H1 (cell line): ENCODE measurements around the gene MGARP. TPM values are rescaled to one million over a fixed set of nuclear protein-coding genes. Genes with fewer than 3 reads are reported as not detected.

Experiments used
- CTCF ChIA-PET: fragments of 300-600 bp; sonication (Branson Sonifier 250); formaldehyde crosslinking; loops from one replicate; lab custom pipeline; 2021; ENCODE audit not compliant: partially characterized antibody; lab: Charles Lee
- POLR2A ChIA-PET: fragments of 300-600 bp; sonication (Branson Sonifier 250); formaldehyde crosslinking; loops from one replicate; lab custom pipeline; 2021; ENCODE audit warnings: inconsistent platforms; ENCODE audit not compliant: partially characterized antibody; lab: Charles Lee
- DNase-seq, 2 experiments: peaks; one replicate each; pipeline versions ENCODE4 v3.0.0 to v3.0.0-alpha.2; 2010 to 2022; ENCODE audit warnings: low spot score in 2 of 2, low read depth in 1 of 2, mixed read lengths in 1 of 2
- FAIRE-seq: peaks from 2 replicates; lab custom pipeline; 2011; peaks lifted over from hg19 to GRCh38; lab: Jason Lieb, UNC
- H2AFZ ChIP-seq: 2 replicates; pipeline ENCODE4 v1.8.1; 2012; ENCODE audit warnings: low read length, inconsistent platforms
- H2AK5ac ChIP-seq: 2 replicates; pipeline ENCODE4 v1.6.1; 2013; ENCODE audit warnings: low read depth, low read length
- H2BK120ac ChIP-seq: replicated peaks from 2 replicates; pipeline ENCODE3; 2013; ENCODE audit warnings: low read depth, low read length, inconsistent platforms
- H2BK12ac ChIP-seq: 2 replicates; pipeline ENCODE4 v1.6.1; 2013; ENCODE audit warnings: low read depth, low read length
- H2BK15ac ChIP-seq: 2 replicates; pipeline ENCODE4 v1.6.1; 2013; ENCODE audit warnings: low read length
- H2BK20ac ChIP-seq: 2 replicates; pipeline ENCODE4 v1.6.1; 2013; ENCODE audit warnings: low read length
- H2BK5ac ChIP-seq: 2 replicates; pipeline ENCODE4 v1.6.1; 2013; ENCODE audit warnings: low read depth, low read length
- H3K14ac ChIP-seq: 2 replicates; pipeline ENCODE4 v1.6.1; 2013; ENCODE audit warnings: inconsistent platforms; ENCODE audit not compliant: insufficient read length
- H3K18ac ChIP-seq: 2 replicates; pipeline ENCODE4 v1.6.1; 2013; ENCODE audit warnings: low read length; ENCODE audit errors: extremely low read depth
- H3K23ac ChIP-seq: 2 replicates; pipeline ENCODE4 v1.6.1; 2013; ENCODE audit warnings: inconsistent platforms; ENCODE audit not compliant: insufficient read length
- H3K23me2 ChIP-seq: 2 replicates; pipeline ENCODE4 v1.6.1; 2013; ENCODE audit warnings: low read depth, low read length
- H3K27ac ChIP-seq: 2 replicates; pipeline ENCODE4 v1.6.1; 2011; ENCODE audit warnings: low read depth, low read length, inconsistent platforms
- H3K27me3 ChIP-seq, 4 experiments: replicated peaks in 1 of 4; 1 replicate in 1 of 4; 2 replicates in 3 of 4; pipeline versions ENCODE4 v1.6.1 to v1.8.1; 2011 to 2013; ENCODE audit warnings: low read length in 3 of 4, mild to moderate bottlenecking in 3 of 4, inconsistent platforms in 2 of 4, mixed read lengths in 2 of 4, moderate library complexity in 1 of 4; ENCODE audit not compliant: control insufficient read depth in 3 of 4, insufficient read depth in 3 of 4; ENCODE audit errors: extremely low read depth in 1 of 4
- H3K36me3 ChIP-seq, 4 experiments: 2 replicates each; pipeline versions ENCODE4 v1.6.1 to v1.8.1; 2011 to 2013; ENCODE audit warnings: mild to moderate bottlenecking in 4 of 4, low read length in 3 of 4, moderate library complexity in 2 of 4, control low read depth in 1 of 4, inconsistent platforms in 1 of 4; ENCODE audit not compliant: insufficient read depth in 4 of 4, control insufficient read depth in 2 of 4
- H3K4ac ChIP-seq: replicated peaks from 2 replicates; pipeline ENCODE3; 2013; ENCODE audit warnings: low read length, low read depth, mixed read lengths, inconsistent platforms; ENCODE audit not compliant: insufficient read length
- H3K4me1 ChIP-seq, 4 experiments: replicated peaks in 1 of 4; 1 replicate in 1 of 4; 2 replicates in 3 of 4; pipeline versions ENCODE4 v1.6.1 to v1.8.1; 2011 to 2013; ENCODE audit warnings: low read length in 3 of 4, inconsistent platforms in 2 of 4, mixed read lengths in 1 of 4; ENCODE audit not compliant: insufficient read depth in 4 of 4, control insufficient read depth in 3 of 4
- H3K4me2 ChIP-seq, 2 experiments: 2 replicates each; pipeline versions ENCODE4 v1.6.1 to v1.8.1; 2011 to 2013; ENCODE audit warnings: low read depth in 2 of 2, low read length in 2 of 2, control low read depth in 1 of 2, inconsistent platforms in 1 of 2, mild to moderate bottlenecking in 1 of 2; ENCODE audit not compliant: insufficient read depth in 1 of 2
- H3K4me3 ChIP-seq, 4 experiments: fragments of 200-600, 300-600 bp in 1 of 4; sonication (generic), shearing (Covaris generic), sonication (Bioruptor Twin) in 1 of 4; 2 replicates each; pipeline versions ENCODE4 v1.5.1 to v1.8.1; 2011 to 2016; ENCODE audit warnings: low read length in 4 of 4, low read depth in 3 of 4, control low read depth in 2 of 4, inconsistent platforms in 2 of 4, mild to moderate bottlenecking in 2 of 4, mixed read lengths in 1 of 4, moderate library complexity in 1 of 4; ENCODE audit not compliant: insufficient read depth in 2 of 4; ENCODE audit errors: extremely low read depth in 1 of 4
- H3K56ac ChIP-seq: replicated peaks from 2 replicates; pipeline ENCODE3; 2013; ENCODE audit warnings: low read depth, mild to moderate bottlenecking, mixed read lengths, low read length, inconsistent platforms; ENCODE audit not compliant: insufficient read length
- H3K79me1 ChIP-seq: 2 replicates; pipeline ENCODE4 v1.6.1; 2013; ENCODE audit warnings: low read depth, low read length, control low read depth
- H3K79me2 ChIP-seq, 2 experiments: 2 replicates each; pipeline versions ENCODE4 v1.6.1 to v1.8.1; 2012 to 2013; ENCODE audit warnings: low read length in 2 of 2, mild to moderate bottlenecking in 2 of 2, inconsistent platforms in 1 of 2; ENCODE audit not compliant: insufficient read depth in 2 of 2, control insufficient read depth in 1 of 2
- H3K9ac ChIP-seq, 4 experiments: replicated peaks in 1 of 4; 1 replicate in 1 of 4; 2 replicates in 3 of 4; pipeline versions ENCODE4 v1.6.1 to v1.8.1; 2011 to 2013; ENCODE audit warnings: low read depth in 3 of 4, low read length in 3 of 4, control low read depth in 2 of 4, mild to moderate bottlenecking in 2 of 4, moderate library complexity in 2 of 4, inconsistent platforms in 1 of 4; ENCODE audit errors: extremely low read depth in 1 of 4
- H3K9me3 ChIP-seq, 2 experiments: 2 replicates each; pipeline versions ENCODE4 v1.6.1 to v1.8.1; 2012 to 2013; ENCODE audit warnings: mild to moderate bottlenecking in 2 of 2, moderate library complexity in 2 of 2, control low read depth in 1 of 2, inconsistent platforms in 1 of 2, low read depth in 1 of 2, low read length in 1 of 2, mixed read lengths in 1 of 2; ENCODE audit not compliant: insufficient read depth in 2 of 2
- H4K20me1 ChIP-seq, 2 experiments: replicated peaks in 1 of 2; 2 replicates each; pipeline versions ENCODE3 to v1.8.1; 2011 to 2013; ENCODE audit warnings: inconsistent platforms in 2 of 2, low read length in 2 of 2, mild to moderate bottlenecking in 1 of 2; ENCODE audit not compliant: insufficient read depth in 2 of 2, control insufficient read depth in 1 of 2
- H4K5ac ChIP-seq: 2 replicates; pipeline ENCODE4 v1.6.1; 2013; ENCODE audit warnings: low read length, low read depth, mixed read lengths, inconsistent platforms; ENCODE audit not compliant: insufficient read length
- H4K8ac ChIP-seq: 2 replicates; pipeline ENCODE4 v1.8.0; 2013; ENCODE audit warnings: mild to moderate bottlenecking, moderate library complexity, low read length, inconsistent platforms; ENCODE audit not compliant: insufficient read depth; ENCODE audit errors: extremely low read depth
- H4K91ac ChIP-seq: replicated peaks from 2 replicates; pipeline ENCODE3; 2013; ENCODE audit warnings: low read length, mixed read lengths, inconsistent platforms; ENCODE audit not compliant: insufficient read length
- CBX5 ChIP-seq: fragments of 300-800, 300-1000 bp; sonication (generic); IDR thresholded peaks from 2 replicates; pipeline ENCODE4 v1.7.1; 2016; ENCODE audit warnings: antibody characterized with exemption, low read length, low read depth
- CHD2 ChIP-seq: IDR thresholded peaks from 2 replicates; pipeline ENCODE4 v1.6.1; 2012; ENCODE audit warnings: low read length, improper control_type of control experiment
- CREB1 ChIP-seq: IDR thresholded peaks from 2 replicates; pipeline ENCODE4 v1.6.1; 2012; ENCODE audit warnings: inconsistent platforms
- EGR1 ChIP-seq: IDR thresholded peaks from 2 replicates; pipeline ENCODE4 v1.6.1; 2011; ENCODE audit warnings: low read depth, low read length, borderline replicate concordance
- JUN ChIP-seq: IDR thresholded peaks from 2 replicates; pipeline ENCODE4 v1.6.1; 2011; ENCODE audit warnings: low read depth, mild to moderate bottlenecking, improper control_type of control experiment, low read length
- NANOG ChIP-seq: IDR thresholded peaks from 2 replicates; pipeline ENCODE4 v1.6.1; 2011; ENCODE audit warnings: low read length, low read depth, mild to moderate bottlenecking, inconsistent platforms; ENCODE audit not compliant: insufficient read depth, poor library complexity, severe bottlenecking
- NRF1 ChIP-seq: IDR thresholded peaks from 2 replicates; pipeline ENCODE4 v1.6.1; 2011; ENCODE audit warnings: mild to moderate bottlenecking, low read depth, low read length, improper control_type of control experiment
- SAP30 ChIP-seq: fragments of 300-600 bp; sonication (generic); IDR thresholded peaks from 2 replicates; pipeline ENCODE4 v1.7.1; 2012; ENCODE audit warnings: low read length, moderate library complexity, mild to moderate bottlenecking, inconsistent platforms; ENCODE audit not compliant: insufficient read depth, insufficient replicate concordance
- SIX5 ChIP-seq: IDR thresholded peaks from 2 replicates; pipeline ENCODE4 v1.6.1; 2011; ENCODE audit warnings: mild to moderate bottlenecking, low read depth, low read length
- SP1 ChIP-seq: IDR thresholded peaks from 2 replicates; pipeline ENCODE4 v1.6.1; 2011; ENCODE audit warnings: low read depth, low read length
- SP2 ChIP-seq: IDR thresholded peaks from 2 replicates; pipeline ENCODE4 v1.6.1; 2012; ENCODE audit warnings: mild to moderate bottlenecking, low read length, inconsistent platforms
- TAF7 ChIP-seq: optimal IDR thresholded peaks from 2 replicates; pipeline ENCODE3; 2011; ENCODE audit warnings: low read depth, mild to moderate bottlenecking, inconsistent platforms, low read length, moderate library complexity, borderline replicate concordance
- WGBS, 2 experiments: shearing (Covaris generic) in 1 of 2; methylation state at CpG; one replicate each; pipeline versions ENCODE4 v1.1.6 to v1.1.7; 2013 to 2015; ENCODE audit warnings: low lambda C conversion rate in 2 of 2, mixed read lengths in 2 of 2, inconsistent platforms in 1 of 2, low coverage in 1 of 2, missing lambda C conversion rate in 1 of 2; ENCODE audit not compliant: insufficient replicate concordance in 2 of 2, insufficient coverage in 1 of 2, insufficient read length in 1 of 2; ENCODE audit errors: extremely low coverage in 1 of 2, missing lambda C conversion rate in 1 of 2; 5-methylcytosine and 5-hydroxymethylcytosine counted together
- polyA plus RNA-seq, 7 experiments: library from polyadenylated mRNA; depleted of rRNA in 3 of 7; stranded (reverse) in 5 of 7; unstranded in 2 of 7; fragments of >200 nt in 5 of 7; fragments of 200-250 nt in 2 of 7; gene quantifications; 1 replicate in 5 of 7; 2 replicates in 1 of 7; 4 replicates in 1 of 7; pipeline versions ENCODE4 v1.2.1 to v1.2.3, GENCODE V29; 2011 to 2013; ENCODE audit warnings: missing spikeins in 2 of 7, mixed read lengths in 2 of 7
- total RNA-seq: library from RNA; stranded (reverse); fragmentation: NEBNext Ultra II Directional; extraction: Animal tissue kit (Norgen Biotek cat#: 25700); gene quantifications from 2 replicates; pipeline ENCODE4 v1.2.1, GENCODE V29; 2021
- TF ChIP-seq, protein P1 (sequence below): IDR thresholded peaks from 2 replicates; pipeline ENCODE4 v1.6.1; 2012; ENCODE audit warnings: inconsistent platforms
- TF ChIP-seq, protein P2 (sequence below): IDR thresholded peaks from 2 replicates; pipeline ENCODE4 v1.6.1; 2012; ENCODE audit warnings: inconsistent platforms

MGARP gene
- total and polyA plus RNA-seq, 2 of the 8 experiments (the other 6 are each of a cell fraction or from before 2014, with no cell fraction given): 2.8 to 4.5 TPM

DNA sequence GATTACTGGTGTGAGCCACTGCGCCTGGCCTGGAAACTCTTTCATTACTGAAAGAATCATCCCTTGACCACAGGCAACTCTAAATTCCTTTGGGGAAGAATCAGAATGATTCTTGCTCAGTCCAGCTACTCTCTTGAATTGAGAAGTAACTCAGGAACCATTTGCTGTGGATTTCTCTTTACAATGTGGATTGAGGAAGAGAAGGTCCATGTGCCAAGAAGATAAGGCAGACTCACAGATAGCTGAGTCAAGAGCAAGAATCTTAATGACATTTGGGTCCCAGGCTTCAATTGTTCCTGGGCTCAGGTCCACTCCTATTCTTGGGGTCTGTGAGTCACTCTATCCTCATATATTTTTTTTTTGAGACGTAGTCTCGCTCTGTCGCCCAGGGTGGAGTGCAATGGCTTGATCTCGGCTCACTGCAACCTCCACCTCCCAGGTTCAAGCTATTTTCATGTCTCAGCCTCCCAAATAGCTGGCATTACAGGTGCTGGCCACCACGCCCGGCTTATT, 6.2 kb upstream of the MGARP start:
- no peak overlapping the region for H3K4me2 ChIP-seq
- no peak overlapping the region for H3K18ac ChIP-seq
- CTCF ChIA-PET: interaction anchor here (0.6 to 5.0 kb wide), 8 partner anchors 10 to 244 kb away, joined by 3 to 19 read pairs (median 4); partner anchors contain the start of genes NAA15 and NDUFC1
- H3K36me3 ChIP-seq: peaks cover 0 to 22% (median 3%) of the 10 kb centered on the region in 4 experiments; a peak in 2 of 8 replicates
- H3K23ac ChIP-seq: no peak overlapping the region
- H4K91ac ChIP-seq: no peak overlapping the region
- H3K9ac ChIP-seq: no peak overlapping the region
- H2BK20ac ChIP-seq: no peak overlapping the region
- WGBS, 2 experiments: 91% methylated on average over 7 of the region's 7 CpGs; no CpG with 5 or more reads in 1 of the 2 experiments
- FAIRE-seq (no peak), DNase-seq (no peak)
- POLR2A ChIA-PET: interaction anchor here (1.6 to 2.2 kb wide), 2 partner anchors 10 to 15 kb away, joined by 3 to 9 read pairs; partner anchors contain the start of genes NAA15 and NDUFC1
- H3K4ac ChIP-seq: no peak overlapping the region
- no peaks in the 10 kb centered on the region for H3K4me1 ChIP-seq
- H3K9me3 ChIP-seq: no peaks in the 10 kb centered on the region
- no peak overlapping the region for H2BK120ac ChIP-seq
- H3K56ac ChIP-seq: no peak overlapping the region
- H2BK15ac ChIP-seq: no peak overlapping the region
- H3K23me2 ChIP-seq: no peaks in the 10 kb centered on the region
- no peaks in the 10 kb centered on the region for H3K79me1 ChIP-seq
- H2BK12ac ChIP-seq: no peak overlapping the region
- no peak overlapping the region for H3K27ac ChIP-seq
- no peak overlapping the region for H2AK5ac ChIP-seq
- no peak overlapping the region for H2BK5ac ChIP-seq
- no peak overlapping the region for H4K8ac ChIP-seq
- no peaks in the 10 kb centered on the region for H3K27me3 ChIP-seq
- H3K14ac ChIP-seq: no peak overlapping the region
- no peak overlapping the region for H3K4me3 ChIP-seq
- no peak overlapping the region for H2AFZ ChIP-seq
- no peaks in the 10 kb centered on the region for H3K79me2 ChIP-seq
- no peak overlapping the region for H4K5ac ChIP-seq
- H4K20me1 ChIP-seq: no peaks in the 10 kb centered on the region
- no peak for TF ChIP-seq CBX5
- TF ChIP-seq SIX5: no peak
- TF ChIP-seq TAF7: no peak
- no peak for TF ChIP-seq NRF1
- TF ChIP-seq CREB1: no peak
- TF ChIP-seq NANOG: no peak
- TF ChIP-seq JUN: no peak
- TF ChIP-seq SP1: no peak
- TF ChIP-seq, protein P1, sequence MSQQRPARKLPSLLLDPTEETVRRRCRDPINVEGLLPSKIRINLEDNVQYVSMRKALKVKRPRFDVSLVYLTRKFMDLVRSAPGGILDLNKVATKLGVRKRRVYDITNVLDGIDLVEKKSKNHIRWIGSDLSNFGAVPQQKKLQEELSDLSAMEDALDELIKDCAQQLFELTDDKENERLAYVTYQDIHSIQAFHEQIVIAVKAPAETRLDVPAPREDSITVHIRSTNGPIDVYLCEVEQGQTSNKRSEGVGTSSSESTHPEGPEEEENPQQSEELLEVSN: no peak
- TF ChIP-seq CHD2: no peak
- TF ChIP-seq SAP30: no peak
- TF ChIP-seq SP2: no peak
- no peak for TF ChIP-seq EGR1
- TF ChIP-seq, protein P2, sequence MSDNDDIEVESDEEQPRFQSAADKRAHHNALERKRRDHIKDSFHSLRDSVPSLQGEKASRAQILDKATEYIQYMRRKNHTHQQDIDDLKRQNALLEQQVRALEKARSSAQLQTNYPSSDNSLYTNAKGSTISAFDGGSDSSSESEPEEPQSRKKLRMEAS: no peak
